Fibroblast of villous mesenchyme (primary cell): ENCODE measurements around the gene FREM2. TPM values are rescaled to one million over a fixed set of nuclear protein-coding genes. Genes with fewer than 3 reads are reported as not detected.

ENCODE experiments used
- DNase-seq: peaks from one replicate; pipeline ENCODE4 v3.0.0-alpha.2; 2010; ENCODE audit warnings: low read depth
- H3K4me3 ChIP-seq: 2 replicates; pipeline ENCODE4 v1.5.1; 2011; ENCODE audit warnings: low read depth, mild to moderate bottlenecking, low read length
- total RNA-seq: library from RNA; depleted of rRNA; stranded (reverse); fragments of >200 nt; gene quantifications from 2 replicates; pipeline ENCODE4 v1.2.3, GENCODE V29; 2012
- TF ChIP-seq, protein P1 (sequence below): IDR thresholded peaks from 2 replicates; pipeline ENCODE4 v1.5.1; 2012; ENCODE audit warnings: low read depth, mild to moderate bottlenecking, low read length; ENCODE audit not compliant: insufficient read depth

Gene FREM2
- total RNA-seq, 1 donor = not detected

- TF ChIP-seq, protein P1, sequence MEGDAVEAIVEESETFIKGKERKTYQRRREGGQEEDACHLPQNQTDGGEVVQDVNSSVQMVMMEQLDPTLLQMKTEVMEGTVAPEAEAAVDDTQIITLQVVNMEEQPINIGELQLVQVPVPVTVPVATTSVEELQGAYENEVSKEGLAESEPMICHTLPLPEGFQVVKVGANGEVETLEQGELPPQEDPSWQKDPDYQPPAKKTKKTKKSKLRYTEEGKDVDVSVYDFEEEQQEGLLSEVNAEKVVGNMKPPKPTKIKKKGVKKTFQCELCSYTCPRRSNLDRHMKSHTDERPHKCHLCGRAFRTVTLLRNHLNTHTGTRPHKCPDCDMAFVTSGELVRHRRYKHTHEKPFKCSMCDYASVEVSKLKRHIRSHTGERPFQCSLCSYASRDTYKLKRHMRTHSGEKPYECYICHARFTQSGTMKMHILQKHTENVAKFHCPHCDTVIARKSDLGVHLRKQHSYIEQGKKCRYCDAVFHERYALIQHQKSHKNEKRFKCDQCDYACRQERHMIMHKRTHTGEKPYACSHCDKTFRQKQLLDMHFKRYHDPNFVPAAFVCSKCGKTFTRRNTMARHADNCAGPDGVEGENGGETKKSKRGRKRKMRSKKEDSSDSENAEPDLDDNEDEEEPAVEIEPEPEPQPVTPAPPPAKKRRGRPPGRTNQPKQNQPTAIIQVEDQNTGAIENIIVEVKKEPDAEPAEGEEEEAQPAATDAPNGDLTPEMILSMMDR = no peak
- DNase-seq = no peak
- H3K4me3 ChIP-seq = peak overlapping the region; percentile 17
Measured at GRCh38 chr13:38687246-38688229, 661 bp downstream of the FREM2 start.

- H3K4me3 ChIP-seq = no peak overlapping the region
- DNase-seq = no peak
- TF ChIP-seq, protein P1 = no peak
Measured at GRCh38 chr13:38688674-38689073, 1.8 kb downstream of the FREM2 start.

DNA sequence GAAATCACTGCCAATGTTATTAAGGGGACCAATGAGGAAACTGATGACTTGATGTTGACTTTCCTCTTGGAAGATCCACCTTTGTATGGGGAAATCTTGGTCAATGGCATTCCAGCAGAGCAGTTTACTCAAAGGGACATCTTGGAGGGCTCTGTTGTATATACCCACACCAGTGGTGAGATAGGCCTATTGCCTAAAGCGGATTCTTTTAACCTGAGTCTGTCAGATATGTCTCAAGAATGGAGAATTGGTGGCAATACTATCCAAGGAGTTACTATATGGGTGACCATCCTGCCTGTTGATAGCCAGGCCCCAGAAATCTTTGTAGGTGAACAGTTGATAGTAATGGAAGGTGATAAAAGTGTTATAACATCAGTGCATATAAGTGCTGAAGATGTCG lies 3.4 kb downstream of the FREM2 start:
- TF ChIP-seq, protein P1 = no peak

DNA sequence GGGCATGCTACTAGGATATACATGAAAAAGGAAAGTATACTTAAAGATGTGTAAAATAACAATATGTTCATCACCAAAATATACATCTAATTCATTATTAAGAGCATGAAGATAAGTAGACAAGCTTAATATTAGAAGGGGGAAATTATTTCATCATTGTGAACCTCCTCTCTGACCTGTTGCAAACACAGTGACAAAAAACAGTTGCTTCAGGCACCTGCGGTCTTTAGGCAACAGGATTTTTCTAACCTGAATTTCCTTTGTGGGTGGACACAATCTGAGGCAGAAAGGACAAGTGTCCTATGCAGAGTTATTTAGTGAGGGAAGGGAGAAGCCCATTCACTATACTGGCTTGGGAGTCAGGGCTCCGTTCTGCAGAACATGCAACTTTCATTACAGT lies 6.3 kb downstream of the FREM2 start:
- TF ChIP-seq, protein P1 = no peak
- no peak overlapping the region for H3K4me3 ChIP-seq
- no peak for DNase-seq

More for the DNA sequence above, 3.4 kb downstream of the FREM2 start:
- DNase-seq = no peak
- H3K4me3 ChIP-seq = no peak overlapping the region

- TF ChIP-seq, protein P1 = no peak
- H3K4me3 ChIP-seq = no peak overlapping the region
- DNase-seq = no peak
Measured at GRCh38 chr13:38693641-38694040, 6.8 kb downstream of the FREM2 start.

DNA sequence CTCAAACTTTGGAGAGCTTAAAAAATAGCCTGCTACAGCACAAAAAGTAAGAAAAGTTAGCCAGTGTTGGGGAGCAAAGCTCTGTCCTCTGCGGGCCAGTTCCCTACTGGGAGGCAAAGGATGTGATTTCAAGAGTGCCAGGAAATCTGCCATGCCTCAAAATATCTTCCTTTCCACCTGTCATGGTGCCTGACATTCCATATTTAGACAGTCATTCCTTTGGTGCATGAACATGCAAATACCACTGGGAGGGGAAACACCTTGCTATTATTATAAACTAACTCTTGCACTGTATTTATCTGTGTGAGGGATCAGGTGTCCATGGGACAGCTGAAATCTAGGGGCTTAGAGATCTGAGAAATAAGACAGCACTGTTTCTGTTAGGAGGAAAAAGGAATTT lies 10.3 kb downstream of the FREM2 start:
- no peak overlapping the region for H3K4me3 ChIP-seq
- TF ChIP-seq, protein P1 = no peak
- DNase-seq = no peak
